HG03442 (cell line): ENCODE measurements around the gene SLC6A19.
"Not testable (repeated sequence)": the region's sequence is repeated elsewhere in the genome, so short reads cannot be mapped to it uniquely, and the experiment has no call there.

Source experiments
- ATAC-seq: cut with Tn5 transposase; IDR thresholded peaks from one replicate; pipeline ENCODE4 v1.9.1; 2021; ENCODE audit warnings: mild to moderate bottlenecking, moderate library complexity; ENCODE audit not compliant: unreplicated experiment

SLC6A19 gene

DNA sequence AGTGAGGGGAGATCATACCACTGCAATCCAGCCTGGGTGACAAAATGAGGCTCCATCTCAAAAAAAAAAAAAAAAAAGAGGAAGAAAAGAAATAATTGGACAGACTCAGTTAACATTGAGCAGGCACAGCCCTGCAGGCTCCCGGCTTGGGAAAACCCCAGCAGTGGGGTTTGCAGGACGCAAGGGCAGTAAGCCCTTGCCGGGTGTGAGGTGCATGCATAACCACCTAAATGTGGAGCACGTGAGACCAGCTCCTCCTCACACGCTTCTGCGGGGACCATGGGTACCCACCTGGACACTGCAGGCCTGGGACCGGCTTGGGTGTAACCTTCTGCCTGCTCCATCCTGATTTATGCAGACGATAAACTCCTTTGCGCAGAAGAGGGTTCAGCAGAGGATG, 19.0 kb downstream of the SLC6A19 start:
- ATAC-seq, result no peak

DNA sequence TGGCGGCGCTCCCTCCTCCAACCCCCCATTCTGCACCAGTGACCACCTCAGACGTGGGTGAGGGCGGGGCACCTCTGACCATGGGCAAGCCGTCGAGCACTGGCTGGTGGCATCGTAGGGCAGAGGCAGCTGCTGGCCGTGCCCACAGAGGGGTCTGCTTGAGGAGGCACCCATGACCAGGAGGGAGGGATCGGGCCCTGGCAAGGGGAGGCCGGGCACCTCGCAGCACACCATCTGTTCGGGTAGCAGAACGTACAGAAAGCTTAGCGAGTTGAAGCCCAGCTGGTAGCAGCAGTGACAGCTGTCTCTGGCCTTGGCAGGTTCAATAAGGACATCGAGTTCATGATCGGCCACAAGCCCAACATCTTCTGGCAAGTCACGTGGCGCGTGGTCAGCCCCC, 19.4 kb downstream of the SLC6A19 start:
- no peak for ATAC-seq

DNA sequence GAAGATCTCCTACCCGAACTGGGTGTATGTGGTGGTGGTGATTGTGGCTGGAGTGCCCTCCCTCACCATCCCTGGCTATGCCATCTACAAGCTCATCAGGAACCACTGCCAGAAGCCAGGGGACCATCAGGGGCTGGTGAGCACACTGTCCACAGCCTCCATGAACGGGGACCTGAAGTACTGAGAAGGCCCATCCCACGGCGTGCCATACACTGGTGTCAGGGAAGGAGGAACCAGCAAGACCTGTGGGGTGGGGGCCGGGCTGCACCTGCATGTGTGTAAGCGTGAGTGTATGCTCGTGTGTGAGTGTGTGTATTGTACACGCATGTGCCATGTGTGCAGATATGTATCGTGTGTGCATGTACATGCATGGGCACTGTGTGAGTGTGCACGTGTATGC, 20.3 kb downstream of the SLC6A19 start:
- no peak for ATAC-seq

DNA sequence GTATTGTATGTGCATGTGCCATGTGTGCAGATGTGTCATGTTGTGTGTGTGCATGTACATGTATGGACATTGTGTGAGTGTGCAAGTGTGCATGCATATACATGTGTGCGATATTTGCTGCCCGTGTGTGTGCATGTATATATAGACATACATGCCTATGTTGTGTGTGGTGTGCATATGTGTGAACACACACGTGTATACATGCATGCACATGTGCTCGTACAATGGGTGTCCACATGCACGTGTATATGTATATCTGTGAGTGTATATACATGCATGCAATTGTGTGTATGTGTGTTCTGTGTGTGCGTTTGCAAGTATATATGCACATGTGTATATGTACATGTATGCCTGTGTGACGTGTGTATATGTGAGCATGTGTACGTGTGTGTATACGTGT, 20.8 kb downstream of the SLC6A19 start:
- no peak for ATAC-seq

DNA sequence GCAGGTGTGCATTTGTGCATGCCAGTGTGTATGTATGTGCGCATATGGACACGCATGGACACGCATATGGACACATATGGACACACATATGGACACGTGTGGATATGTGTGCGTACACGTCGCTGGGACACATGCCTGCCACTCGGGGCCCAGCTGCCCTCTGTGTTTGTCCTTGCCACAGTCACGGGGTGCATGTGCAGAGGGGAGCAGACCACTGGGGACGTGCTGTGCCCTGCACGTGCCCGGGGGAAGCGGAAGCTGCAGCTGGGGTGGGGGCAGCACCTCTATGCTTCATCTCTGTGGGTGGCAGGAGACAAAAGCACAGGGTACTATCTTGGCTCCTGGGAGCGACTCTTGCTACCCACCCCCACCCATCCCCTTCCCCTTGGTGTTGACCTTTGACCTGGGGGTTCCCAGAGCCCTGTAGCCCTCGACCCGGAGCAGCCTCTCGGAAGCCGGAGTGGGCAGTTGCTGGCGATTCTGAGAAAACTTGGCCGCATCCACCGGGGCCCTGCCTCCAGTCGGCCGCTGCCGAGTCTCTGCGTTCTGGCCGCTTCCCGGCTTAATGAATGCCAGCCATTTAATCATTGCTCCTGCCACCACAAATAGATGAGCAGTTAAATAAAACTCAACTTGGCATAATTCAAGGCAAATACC, 21.4 kb downstream of the SLC6A19 start:
- ATAC-seq, result no peak

DNA sequence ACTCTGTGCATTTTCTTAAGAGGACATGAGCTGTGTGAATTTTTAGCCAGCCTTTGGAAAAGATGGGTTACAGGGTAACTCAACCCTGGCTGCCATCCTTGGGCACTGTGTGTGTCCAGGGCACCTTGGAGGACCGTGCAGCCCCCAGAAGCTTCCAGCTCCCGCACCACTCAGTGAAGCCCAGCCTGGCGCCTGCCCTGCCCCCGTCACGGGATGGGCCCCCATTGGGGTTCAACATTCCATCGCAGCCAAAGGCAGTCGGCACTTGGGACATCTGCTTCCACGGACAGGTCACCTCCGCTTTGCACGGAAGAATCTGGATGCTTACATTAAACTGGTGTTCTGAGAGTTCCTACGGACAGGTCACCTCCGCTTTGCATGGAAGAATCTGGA, 21.9 kb downstream of the SLC6A19 start:
- no peak for ATAC-seq

DNA sequence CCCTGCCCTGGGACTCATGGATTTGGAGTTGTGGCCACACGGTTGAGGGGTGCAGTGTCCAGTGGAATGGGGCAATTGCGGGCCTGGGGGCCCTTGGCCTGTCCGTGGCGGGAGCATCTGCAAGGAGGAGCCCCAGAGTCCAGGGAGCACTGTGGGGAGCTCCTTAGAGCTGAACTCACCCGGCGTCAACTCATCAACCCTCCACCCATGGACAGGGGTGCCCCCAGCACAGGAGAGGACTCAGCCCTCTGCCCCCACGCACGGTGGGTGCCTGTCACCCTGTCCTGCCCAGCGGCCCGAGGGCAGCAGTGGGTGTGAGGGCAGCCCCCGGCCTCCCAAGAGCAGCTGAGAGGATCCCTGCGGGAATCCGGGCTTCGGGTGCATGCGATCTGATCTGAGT, 23.2 kb downstream of the SLC6A19 start:
- no peak for ATAC-seq

DNA sequence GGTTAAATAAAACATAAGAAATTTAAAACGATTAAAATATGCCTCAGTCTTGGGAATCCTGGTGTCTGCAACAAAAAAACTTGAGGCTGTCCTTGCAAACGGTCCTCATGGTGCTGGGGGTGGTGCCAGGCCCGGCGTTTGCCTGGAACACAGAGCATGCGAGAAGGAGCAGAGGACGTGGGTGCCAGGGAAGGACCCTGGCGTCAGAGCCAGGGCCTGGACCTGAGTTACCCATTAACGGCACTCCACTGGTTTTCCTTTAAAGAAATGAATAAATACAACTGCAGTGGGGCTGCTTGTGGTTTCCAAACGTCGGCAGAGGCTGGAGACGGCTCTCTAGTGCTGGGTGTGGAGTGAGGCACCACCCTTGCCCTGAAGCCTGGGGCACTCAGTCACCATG, 23.7 kb downstream of the SLC6A19 start, which contains the start of gene SLC6A18:
SLC6A18 (plus strand) TSS at position 301 of the 400 bp plus-strand sequence; CDS start at position 398, 97 bp downstream.
- no peak for ATAC-seq

DNA sequence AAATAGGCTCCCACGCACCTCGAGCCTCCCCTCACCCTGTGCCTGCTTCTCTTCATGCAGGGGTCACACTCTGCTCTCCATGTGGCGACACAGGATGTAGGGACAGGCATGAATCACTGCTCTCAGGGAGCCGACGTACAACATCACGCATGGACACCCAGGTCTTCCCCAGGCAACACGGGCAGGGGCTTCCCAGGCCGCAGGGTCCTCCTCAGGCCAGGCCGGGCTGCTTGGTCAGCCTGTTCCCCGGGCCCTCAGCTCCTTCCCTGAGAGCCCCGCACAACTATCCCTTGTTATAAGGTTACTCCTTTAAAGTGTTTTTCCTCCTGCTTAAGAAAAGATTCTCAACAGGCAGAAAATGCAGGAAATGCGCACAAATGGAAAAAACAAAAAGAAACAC, 24.8 kb downstream of the SLC6A19 start:
- no peak for ATAC-seq

DNA sequence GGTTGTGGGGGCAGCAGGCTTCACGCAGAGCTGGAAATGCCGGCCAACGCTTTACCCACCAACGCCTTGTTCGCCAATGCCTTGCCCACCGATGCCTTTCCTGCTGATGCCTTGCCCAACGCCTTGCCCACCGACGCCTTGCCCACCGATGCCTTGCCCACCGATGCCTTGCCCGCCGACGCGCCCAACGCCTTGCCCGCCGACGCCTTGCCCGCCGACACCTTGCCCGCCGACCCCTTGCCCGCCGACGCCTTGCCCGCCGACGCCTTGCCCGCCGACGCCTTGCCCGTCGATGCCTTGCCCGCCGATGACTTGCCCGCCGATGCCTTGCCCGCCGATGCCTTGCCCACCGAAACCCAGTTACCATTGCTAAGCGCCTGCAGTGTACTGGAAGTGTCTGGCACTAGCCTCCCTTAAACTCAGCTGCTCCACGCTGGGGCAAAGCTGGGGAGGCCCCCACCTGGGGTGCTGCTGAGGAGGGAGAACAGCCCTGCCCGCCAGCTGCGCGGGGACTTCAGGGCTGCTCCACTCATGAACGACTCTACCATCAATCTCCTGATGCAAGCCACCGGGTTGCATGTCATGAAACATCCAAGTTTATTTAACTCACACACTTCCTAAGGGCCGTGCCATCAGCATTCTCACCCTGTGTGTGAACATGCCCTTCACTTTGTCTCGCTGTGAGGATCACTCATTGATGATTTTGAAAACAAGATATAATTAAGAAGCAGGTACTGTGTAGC, 25.6 kb downstream of the SLC6A19 start:
- no peak for ATAC-seq

DNA sequence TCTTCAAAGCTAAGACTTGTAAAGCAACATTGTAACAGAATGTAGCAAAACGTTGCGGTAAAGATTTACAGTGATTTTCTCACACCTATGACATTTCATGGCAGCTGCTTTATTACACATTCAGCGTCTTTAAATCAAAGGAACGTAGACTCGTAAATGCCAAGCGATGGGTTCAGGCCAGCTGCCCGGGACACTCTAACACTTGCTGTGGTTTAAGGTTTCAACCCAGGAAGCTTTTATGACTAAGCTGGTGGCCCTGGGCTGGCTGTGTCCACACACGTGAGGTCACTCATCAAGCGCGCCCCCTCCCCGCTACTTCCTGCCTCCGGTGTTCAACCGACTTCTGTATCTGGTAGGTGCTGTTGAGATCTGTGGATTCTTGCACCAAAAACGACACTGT, 26.3 kb downstream of the SLC6A19 start:
- ATAC-seq, result no peak

DNA sequence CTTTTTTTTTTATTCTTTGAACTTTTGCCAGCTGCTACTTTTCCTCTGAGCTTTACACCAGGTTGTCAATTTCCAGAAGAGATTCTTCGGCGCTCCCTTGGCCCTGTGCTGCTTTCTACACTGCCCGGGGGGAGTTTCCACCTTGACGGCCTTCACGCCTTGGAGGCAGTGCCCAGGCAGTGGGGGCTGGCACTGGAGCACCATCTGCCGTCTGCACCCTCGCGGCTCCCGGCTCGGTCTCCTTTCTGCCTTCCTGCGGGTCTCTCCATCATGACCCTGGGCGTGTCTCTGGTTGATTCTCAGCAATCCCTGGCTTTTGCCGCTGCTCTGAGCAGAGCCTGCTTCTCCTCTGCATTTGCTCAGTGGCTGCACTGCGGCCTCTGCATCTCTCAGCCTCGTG, 26.7 kb downstream of the SLC6A19 start:
- no peak for ATAC-seq

DNA sequence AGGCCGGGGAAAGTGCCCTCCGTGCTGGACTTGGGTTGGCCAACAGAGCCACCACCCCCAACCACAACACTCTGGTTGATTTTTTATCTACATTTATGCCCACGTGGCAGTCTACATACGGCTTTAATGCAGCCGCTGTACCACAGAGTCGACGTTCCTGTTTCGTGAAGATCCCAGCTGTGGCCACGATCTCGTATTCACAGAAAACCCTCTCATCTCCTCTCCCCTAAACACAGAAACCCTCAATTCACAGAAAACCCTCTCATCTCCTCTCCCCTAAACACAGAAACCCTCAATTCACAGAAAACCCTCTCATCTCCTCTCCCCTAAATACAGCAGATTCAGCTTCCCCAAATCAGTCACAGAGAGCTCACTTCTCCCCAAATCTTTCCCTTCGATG, 27.6 kb downstream of the SLC6A19 start:
- ATAC-seq, result not testable (repeated sequence)

DNA sequence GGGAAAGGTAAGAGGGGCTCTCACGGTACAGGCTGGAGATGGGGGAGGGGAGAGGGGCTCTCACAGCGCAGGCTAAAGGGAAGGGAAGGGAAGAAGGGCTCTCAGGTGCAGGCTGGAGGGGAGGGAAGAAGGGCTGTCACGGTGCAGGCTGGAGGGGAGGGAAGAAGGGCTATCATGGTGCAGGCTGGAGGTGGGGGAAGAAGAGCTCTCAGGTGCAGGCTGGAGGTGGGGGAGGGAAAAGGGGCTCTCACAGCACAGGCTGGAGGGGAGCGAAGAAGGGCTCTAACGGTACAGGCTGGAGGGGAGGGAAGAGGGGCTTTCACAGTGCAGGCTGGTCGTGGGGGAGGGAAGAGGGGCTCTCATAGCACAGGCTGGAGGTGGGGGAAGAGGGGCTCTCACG, 28.4 kb downstream of the SLC6A19 start:
- no peak for ATAC-seq

DNA sequence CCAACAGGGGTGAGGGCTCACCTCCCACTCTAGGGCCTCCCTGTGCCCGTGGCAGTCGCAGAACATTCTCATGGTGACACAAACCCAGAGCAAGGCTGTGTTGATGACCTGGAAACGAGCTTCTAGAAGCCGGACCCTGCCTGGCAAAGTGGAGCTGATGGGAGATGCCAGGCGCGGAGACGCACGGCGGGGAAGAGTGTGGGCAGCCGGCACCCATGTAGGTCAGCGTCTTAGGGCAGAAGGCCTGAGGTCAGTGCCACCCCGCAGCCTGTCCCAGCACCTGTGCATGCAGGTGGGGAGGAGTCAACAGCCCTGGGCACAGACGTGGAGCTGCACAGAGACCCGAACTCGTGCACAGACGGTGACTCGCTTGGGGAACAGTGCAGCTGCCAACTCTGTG, 29.2 kb downstream of the SLC6A19 start:
- ATAC-seq, result no peak

DNA sequence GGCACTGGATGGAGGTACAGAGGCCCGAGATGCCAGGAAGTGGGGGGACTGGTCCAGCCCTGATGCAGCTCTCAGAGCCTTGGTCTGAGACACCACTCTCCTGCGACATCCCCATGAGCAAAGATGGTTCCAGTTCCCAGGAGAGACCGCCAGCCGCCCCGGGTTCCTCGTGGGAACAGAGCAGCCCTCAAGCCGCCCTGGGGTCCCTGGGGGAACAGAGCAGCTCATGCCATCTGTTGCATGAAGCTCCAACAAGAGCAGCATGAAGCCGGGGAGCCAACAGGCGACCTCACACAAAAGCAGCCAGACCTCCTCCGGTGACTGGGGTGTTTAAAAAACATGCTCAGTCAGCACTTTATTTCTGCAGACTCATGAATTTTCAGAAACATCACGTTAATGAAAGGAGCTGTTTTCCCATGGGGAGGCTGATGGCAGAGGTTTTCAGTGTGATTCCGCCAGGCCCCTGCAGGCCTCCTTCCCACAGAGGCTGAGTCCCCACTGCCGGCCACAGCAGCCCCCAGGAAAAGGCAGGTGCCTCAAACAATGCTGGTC, 30.0 kb downstream of the SLC6A19 start:
- ATAC-seq, result no peak

DNA sequence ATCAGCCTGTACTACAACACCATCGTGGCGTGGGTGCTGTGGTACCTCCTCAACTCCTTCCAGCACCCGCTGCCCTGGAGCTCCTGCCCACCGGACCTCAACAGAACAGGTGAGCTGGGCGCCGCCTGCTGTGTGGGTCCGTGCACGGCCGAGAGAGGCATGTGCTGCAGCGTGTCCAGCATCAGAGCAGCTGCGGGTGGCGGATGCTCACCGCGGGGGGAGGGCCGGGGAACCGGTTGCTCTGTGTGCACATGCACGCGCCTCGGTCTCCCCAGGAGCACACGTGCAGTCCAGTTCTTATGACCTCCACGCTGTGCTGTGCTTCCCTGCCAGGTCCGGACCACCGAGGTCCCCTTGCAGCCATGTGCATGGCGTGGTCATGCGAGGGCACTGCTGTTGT, 31.4 kb downstream of the SLC6A19 start:
- ATAC-seq, result no peak

DNA sequence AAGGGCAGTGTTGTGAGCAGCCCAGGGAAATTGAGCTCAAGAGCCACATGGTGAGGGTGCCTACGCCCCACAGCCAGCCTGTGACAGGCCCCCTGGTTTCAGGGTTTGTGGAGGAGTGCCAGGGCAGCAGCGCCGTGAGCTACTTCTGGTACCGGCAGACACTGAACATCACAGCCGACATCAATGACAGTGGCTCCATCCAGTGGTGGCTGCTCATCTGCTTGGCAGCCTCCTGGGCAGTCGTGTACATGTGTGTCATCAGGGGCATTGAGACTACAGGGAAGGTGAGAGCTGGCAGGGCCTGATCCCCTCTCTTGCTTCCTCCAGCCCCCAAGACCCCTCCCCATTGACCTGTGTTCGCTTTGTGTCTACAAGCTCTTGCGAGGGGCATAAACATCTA, 34.0 kb downstream of the SLC6A19 start:
- no peak for ATAC-seq

DNA sequence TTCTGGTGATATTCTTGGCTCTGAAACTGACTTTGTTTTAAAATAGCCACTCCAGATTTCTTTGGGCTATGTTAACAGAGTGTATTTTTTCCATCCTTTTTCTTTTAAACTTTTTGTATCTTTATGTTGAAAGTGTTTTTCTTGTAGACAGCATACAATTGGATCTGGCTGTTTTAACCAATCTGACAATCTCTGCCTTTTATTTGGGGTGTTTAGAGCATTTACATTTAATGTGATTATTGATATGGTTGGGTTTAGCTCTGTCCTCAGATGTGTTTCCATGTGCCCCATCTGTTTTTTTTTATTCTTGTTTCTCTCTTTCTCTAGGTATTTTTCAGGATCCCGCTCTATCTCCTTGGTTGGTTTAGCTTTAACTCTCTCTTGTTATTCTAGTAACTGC, 34.4 kb downstream of the SLC6A19 start:
- no peak for ATAC-seq

DNA sequence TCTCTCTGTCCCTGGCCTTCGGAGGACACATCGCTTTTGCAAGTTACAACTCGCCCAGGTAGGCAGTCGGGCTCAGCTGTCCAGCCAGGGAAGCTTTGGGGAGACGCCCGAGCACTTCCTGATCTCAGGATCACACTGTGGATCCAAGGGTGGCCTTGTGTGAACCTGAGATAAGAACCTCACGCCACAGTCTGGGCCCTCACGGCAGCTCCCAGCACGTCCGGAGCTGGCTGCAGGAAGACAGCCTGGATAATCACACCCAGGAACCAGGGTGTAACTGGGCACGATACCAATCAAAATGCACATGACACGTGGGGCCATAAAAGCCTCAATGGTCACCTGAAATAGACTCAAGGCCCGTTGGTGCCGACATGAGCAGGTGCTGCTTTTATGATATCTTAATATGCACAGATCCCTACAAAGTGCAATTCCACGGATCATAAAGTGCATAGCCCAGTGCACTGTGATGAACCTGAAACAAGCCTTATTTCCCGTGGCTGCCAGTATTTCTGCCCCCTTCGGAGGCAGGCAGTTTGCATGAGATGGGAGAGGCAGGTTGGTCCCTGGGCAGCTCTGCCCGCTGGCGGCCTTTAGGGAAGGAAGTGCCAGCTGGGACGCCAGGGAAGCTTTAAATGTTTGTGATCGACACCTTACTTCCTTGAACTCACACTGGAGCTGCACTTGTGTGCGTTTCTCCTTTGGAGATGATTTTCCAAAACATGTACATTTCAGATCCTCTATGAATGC, 38.3 kb downstream of the SLC6A19 start:
- ATAC-seq, result no peak

DNA sequence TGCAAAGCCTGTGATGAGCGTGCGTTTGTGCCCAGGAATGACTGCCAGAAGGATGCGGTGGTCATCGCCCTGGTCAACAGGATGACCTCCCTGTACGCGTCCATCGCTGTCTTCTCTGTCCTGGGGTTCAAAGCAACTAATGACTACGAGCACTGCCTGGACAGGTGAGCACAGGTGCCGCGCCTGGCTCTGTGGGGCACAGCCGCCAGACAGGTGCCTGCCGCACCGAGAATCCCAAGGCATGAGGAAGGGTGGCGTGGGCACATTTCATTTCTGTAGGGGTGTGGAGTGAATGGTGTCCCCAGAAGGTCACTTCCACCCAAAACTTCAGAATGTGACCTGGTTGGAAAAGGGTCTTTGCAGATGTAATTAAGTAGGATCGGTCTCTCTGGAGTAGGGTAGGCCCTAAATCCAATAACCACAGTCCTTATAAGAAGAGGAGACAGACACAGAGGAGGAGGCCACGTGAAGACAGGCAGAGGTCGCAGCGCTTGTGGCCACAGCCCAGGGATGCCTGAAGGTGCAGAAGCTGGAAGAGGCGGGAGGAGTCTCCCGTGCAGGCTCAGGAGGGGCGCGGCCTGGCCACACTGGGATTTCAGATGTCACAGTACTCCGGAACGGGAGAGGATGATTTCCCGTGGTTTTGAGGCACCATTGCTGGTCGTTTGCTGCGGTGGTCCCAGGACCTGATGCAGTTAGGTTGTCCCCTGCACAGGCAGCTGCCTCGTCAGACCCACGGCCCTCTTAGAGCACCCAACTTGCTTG, 39.3 kb downstream of the SLC6A19 start:
- no peak for ATAC-seq
